ENCODE results near the gene NUP88.
"Not testable (repeated sequence)": the region's sequence is repeated elsewhere in the genome, so short reads cannot be mapped to it uniquely, and the experiment has no call there.

Gene NUP88

DNA sequence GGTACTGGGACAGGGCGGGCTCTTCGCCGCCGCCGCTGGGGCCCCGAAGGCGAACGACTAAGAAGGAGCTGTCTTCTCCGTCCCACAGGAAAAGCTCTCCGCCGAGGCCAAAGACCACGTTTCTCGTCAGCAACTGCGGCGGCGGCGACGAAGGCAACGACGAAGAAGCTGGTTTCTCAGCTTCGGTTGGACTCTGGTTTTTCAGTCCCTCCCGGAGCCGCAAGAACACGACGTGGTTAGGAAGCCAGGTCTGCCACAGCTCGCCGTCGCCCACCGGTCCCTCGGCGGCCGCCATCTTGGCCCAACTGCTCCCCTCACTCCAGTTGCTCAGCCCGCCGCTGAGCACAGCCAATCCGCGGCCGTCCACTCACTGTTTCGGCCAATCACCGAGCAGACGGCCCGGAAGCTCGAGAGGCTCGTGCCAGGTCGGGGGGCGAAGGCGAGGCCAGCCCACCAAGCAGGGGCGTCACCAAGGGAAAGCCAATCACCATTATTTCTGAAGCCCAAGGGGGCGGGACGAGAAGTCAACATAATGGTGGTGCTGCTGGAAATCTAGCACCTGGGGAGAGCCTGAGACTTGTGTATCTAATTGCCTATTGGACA lies at the start of gene NUP88:
TSS of gene NUP88 (minus strand) at position 307 of the 603 bp plus-strand sequence. CDS start at position 295, 12 bp downstream.
- H3K27ac Mint-ChIP-seq, result peak within 1 kb of the TSS; percentile 93
- H3K4me1 Mint-ChIP-seq (ENCODE audit: low read depth), result peaks cover 11% of the 10 kb centered on the region
- H3K9me3 Mint-ChIP-seq, result no peaks in the 10 kb centered on the region
- H3K27me3 Mint-ChIP-seq, result no peaks in the 10 kb centered on the region
- peak within 1 kb of the TSS; percentile 100 for H3K4me3 Mint-ChIP-seq
- peaks cover 74% of the 10 kb centered on the region for H3K36me3 Mint-ChIP-seq (ENCODE audit: low read depth)
- intact Hi-C loops (cut with micrococcal nuclease), result loop anchor here (1.0 kb wide), 2 partner anchors 20 to 67 kb away; partner anchors contain the start of genes C1QBP, DERL2 and MIS12

DNA sequence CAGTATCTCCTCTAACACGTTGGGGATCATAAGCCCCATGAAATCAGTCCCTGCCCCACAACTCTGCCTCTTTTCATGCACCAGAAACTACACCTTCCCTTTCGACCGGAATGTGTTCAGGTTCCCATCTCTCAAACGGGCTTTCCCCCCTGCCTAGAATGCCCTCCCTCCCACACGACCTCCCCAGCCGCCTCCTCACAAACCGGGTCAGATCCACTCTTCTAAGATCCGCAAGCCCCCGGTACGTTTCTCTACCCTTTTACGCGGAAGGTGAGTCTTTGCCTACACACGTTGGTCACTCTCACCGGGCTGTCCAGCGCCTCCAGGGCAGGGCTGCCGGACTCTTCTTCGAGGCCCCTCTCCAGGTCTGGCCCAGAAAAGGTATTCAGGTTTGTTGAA lies 48.6 kb upstream of the NUP88 start:
- Mint-ChIP-seq H3K4me3 (peak overlapping the region; percentile 77), H3K36me3 (ENCODE audit: low read depth) (peaks cover 25% of the 10 kb centered on the region), H3K9me3 (no peaks in the 10 kb centered on the region), H3K4me1 (ENCODE audit: low read depth) (peaks cover 39% of the 10 kb centered on the region), H3K27ac (peak overlapping the region; percentile 65), H3K27me3 (no peaks in the 10 kb centered on the region)
- intact Hi-C loops (cut with micrococcal nuclease), result loop anchor here (2.0 kb wide), 1 partner anchor 29 kb away; the partner anchor contains the start of gene C1QBP

DNA sequence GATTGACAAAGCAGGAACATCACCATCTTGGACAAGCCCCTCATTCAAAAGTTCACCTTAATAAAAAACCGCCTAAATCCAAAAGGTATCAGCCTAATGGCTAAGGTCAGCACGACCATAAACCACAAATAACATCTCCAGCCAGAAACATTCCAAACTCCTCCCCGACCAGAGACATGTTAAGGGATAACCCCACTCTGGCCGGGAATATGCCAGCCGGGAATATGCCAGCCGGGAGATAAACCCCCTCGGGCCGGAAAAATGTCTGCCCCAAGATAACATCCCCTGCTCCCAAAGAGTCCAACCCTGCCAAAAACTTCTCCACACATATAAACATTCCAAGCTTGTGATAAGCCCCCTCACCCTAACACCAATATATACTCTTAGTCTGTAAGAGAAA lies 48.0 kb upstream of the NUP88 start:
- Mint-ChIP-seq H3K4me3 (peak overlapping the region; percentile 77), H3K27me3 (no peaks in the 10 kb centered on the region), H3K27ac (peak overlapping the region; percentile 65), H3K4me1 (ENCODE audit: low read depth) (peaks cover 44% of the 10 kb centered on the region), H3K36me3 (ENCODE audit: low read depth) (peaks cover 22% of the 10 kb centered on the region), H3K9me3 (no peaks in the 10 kb centered on the region)
- intact Hi-C loops (cut with micrococcal nuclease), result no loop called here

DNA sequence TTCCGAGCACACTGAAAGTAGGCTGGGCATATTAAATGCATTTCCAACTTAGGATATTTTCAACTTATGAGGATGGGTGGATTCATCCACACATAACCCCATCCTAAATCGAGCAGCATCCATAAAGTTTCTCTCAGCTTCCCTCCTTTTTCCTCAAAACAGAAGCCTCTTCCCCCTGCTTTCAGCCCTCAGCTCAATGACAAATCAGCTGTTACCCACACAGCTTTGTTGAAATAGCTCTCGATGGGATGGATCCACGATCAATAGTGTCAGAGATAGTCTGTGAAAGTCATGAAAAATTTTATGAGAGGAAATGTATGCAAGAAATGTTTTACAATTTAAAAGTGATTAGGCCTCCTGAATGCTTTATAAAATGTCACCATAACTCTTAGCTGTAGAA lies 46.8 kb upstream of the NUP88 start:
- Mint-ChIP-seq H3K4me3 (no peak overlapping the region), H3K4me1 (ENCODE audit: low read depth) (peaks cover 49% of the 10 kb centered on the region), H3K27ac (no peak overlapping the region), H3K9me3 (no peaks in the 10 kb centered on the region), H3K36me3 (ENCODE audit: low read depth) (peaks cover 20% of the 10 kb centered on the region), H3K27me3 (no peaks in the 10 kb centered on the region)
- intact Hi-C loops (cut with micrococcal nuclease), result no loop called here

DNA sequence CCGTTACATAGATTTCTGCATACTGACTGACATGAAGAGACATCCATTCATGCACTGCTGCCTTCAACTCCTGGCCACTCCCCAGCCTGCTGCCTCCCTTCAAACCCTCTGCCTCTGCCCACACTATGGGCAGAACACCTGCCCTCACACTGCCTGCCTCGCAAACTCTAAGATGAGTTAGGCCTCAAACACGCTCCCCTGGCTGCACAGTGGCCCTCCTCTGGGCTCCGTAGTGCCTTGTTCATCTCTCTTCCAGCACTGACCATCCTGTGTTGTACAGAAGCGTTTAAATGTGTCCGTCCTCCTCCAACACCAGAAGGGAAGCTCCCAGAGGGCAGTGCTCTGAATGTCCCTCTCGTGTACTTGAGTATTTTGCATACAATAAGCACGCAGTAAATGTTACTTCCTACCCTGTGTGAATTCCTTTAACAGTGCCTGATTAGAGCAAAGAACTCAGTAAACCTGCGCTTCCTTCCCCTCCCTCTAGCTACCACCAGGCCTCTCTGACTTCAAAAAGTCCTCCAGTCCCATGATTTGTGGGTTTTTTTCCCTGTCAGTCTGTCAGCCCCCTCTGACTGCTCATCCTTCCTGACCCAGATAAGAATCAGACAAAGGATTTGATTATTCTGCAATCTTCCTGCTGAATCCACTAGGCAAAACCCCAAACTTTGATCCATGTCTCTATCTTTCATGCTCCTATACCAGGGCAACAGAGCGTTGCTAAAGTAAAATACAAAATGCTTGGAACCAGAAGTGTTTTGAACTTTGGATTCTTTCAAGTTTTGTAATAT lies 45.5 kb upstream of the NUP88 start:
- no peak overlapping the region for H3K27ac Mint-ChIP-seq
- peaks cover 32% of the 10 kb centered on the region for H3K36me3 Mint-ChIP-seq (ENCODE audit: low read depth)
- no peak overlapping the region for H3K4me3 Mint-ChIP-seq
- H3K27me3 Mint-ChIP-seq, result no peaks in the 10 kb centered on the region
- intact Hi-C loops (cut with micrococcal nuclease), result no loop called here
- H3K9me3 Mint-ChIP-seq, result no peaks in the 10 kb centered on the region
- H3K4me1 Mint-ChIP-seq (ENCODE audit: low read depth), result peaks cover 49% of the 10 kb centered on the region

DNA sequence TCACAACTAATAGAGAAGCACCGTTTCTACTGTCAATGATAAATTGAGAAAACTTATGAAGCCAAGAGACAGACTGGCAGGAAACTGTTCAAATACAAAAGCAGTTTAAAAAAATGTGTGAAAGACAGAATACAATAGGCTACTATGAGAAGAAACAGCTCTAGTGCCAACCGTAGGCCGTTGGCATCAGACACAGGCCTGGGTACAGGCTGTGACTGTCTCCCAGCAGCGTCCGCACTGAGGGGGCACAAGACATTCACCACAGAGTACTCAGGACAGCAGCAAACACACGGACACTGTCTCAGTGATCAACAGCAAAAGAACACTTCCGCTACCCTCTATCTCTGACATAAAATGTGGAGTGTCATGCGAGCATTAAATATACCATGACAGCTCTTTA lies 27.3 kb upstream of the NUP88 start:
- H3K27ac Mint-ChIP-seq, result no peak overlapping the region
- no peaks in the 10 kb centered on the region for H3K4me1 Mint-ChIP-seq (ENCODE audit: low read depth)
- H3K9me3 Mint-ChIP-seq, result no peaks in the 10 kb centered on the region
- intact Hi-C loops (cut with micrococcal nuclease), result no loop called here
- H3K27me3 Mint-ChIP-seq, result no peaks in the 10 kb centered on the region
- H3K36me3 Mint-ChIP-seq (ENCODE audit: low read depth), result peaks cover 96% of the 10 kb centered on the region
- no peak overlapping the region for H3K4me3 Mint-ChIP-seq

DNA sequence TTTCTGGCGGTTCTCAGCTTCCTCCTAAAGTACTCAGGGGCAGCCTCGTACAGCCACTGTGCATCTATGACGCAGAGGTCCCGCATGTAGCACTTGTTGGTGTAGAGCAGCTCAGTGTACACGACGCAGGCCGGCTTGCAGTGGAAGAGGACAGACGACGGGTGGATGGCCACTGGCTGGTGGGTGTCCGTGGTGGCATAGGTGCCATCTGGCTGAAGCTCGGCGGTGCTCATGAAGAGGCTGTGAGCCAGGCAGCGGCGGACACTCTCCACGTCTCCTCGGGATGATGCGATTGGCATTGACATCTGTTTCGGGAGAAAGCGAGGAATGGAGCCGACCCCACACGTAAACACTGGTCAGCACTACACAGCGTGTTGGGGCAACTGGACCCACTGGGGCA lies 24.7 kb upstream of the NUP88 start:
- Mint-ChIP-seq H3K4me3 (no peak overlapping the region), H3K27ac (no peak overlapping the region), H3K36me3 (ENCODE audit: low read depth) (peaks cover 74% of the 10 kb centered on the region), H3K9me3 (no peaks in the 10 kb centered on the region), H3K4me1 (ENCODE audit: low read depth) (peaks cover 9% of the 10 kb centered on the region), H3K27me3 (no peaks in the 10 kb centered on the region)
- intact Hi-C loops (cut with micrococcal nuclease), result no loop called here

DNA sequence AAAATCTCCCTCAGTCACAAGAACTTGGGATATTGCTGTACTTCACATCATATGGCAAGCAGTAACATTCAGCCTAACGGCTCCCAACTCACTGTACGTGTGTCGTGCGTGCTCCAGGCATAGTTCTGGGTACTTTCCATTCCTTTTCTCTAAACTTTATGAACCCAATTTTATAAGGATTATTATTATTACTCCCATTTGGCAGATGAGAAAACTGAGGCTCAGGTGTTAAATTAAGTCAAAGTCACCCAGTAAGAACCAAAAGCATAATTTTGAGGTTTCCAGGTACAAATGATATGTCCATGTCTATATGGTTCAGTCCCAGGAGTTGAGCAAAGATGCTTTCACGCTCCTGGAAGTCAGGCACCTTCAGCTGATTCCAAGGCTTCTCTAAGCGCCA lies 24.3 kb upstream of the NUP88 start:
- H3K4me3 Mint-ChIP-seq, result no peak overlapping the region
- intact Hi-C loops (cut with micrococcal nuclease), result no loop called here
- peaks cover 10% of the 10 kb centered on the region for H3K4me1 Mint-ChIP-seq (ENCODE audit: low read depth)
- H3K9me3 Mint-ChIP-seq, result no peaks in the 10 kb centered on the region
- H3K27ac Mint-ChIP-seq, result no peak overlapping the region
- H3K27me3 Mint-ChIP-seq, result no peaks in the 10 kb centered on the region
- peaks cover 69% of the 10 kb centered on the region for H3K36me3 Mint-ChIP-seq (ENCODE audit: low read depth)

DNA sequence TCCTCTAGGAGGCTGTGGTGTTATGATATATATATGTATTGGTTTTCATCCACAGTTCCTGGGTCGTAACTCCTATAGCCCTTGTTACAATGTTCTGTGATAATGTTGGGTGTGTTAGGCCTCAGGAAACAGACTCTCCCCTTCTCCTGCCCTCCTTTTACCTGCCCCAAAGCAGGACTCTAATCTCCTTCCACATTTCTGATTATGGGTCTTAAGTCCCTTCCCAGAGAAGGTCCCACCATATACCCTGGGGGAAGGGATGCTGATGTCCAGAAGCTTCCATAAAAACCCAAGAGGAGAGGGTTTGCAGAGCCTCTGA lies 19.9 kb upstream of the NUP88 start:
- H3K4me3 Mint-ChIP-seq, result peak overlapping the region; percentile 79
- peaks cover 35% of the 10 kb centered on the region for H3K4me1 Mint-ChIP-seq (ENCODE audit: low read depth)
- H3K27ac Mint-ChIP-seq, result peak overlapping the region; percentile 87
- no peaks in the 10 kb centered on the region for H3K9me3 Mint-ChIP-seq
- H3K27me3 Mint-ChIP-seq, result no peaks in the 10 kb centered on the region
- H3K36me3 Mint-ChIP-seq (ENCODE audit: low read depth), result peaks cover 59% of the 10 kb centered on the region
- intact Hi-C loops (cut with micrococcal nuclease), result loop anchor here (1.0 to 2.0 kb wide), 3 partner anchors 20 to 47 kb away; partner anchors contain the start of genes DERL2, DHX33, MIS12 and NUP88

DNA sequence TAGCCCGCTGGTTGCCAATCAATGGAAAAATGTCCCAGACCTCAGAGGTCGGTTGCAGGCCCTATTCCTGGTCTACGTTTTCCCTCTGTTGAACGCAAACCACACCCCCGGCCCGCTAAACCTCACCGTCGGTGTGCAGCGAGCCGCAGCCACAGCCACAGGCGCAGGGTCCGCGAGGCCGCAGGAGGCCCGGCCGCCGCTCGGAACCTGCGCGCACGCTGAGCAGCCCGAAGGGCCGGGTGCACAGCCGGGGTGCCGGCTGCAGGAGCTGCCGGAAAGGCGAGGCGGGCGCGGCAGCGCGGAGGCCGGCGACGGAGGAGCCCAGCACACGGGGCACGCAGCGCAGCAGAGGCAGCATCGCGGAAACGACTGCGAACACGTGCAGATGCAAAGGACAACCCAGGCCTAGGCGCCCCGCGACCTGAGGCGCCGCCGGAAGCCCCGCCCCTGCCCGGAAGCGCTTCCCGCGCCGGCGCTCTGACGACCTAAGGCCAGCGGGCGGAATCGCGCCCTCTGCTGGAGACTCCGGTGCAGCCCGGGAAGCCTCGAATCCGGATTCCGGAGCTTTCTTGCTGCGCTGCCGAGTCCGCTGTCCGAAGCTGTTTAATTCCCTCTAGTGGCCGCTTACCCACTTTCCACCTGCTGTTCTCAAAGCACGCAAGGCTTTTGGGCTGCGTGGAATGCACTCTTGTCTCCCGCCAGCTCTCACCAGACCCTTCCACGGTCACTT lies 19.4 kb upstream of the NUP88 start, which contains the start of gene C1QBP:
TSS of gene C1QBP (minus strand) at position 440 of the 730 bp plus-strand sequence. CDS start at position 358, 82 bp downstream.
- H3K4me3 Mint-ChIP-seq, result peak within 1 kb of the TSS; percentile 79
- H3K27me3 Mint-ChIP-seq, result no peaks in the 10 kb centered on the region
- H3K27ac Mint-ChIP-seq, result peak within 1 kb of the TSS; percentile 87
- peaks cover 35% of the 10 kb centered on the region for H3K4me1 Mint-ChIP-seq (ENCODE audit: low read depth)
- H3K36me3 Mint-ChIP-seq (ENCODE audit: low read depth), result peaks cover 59% of the 10 kb centered on the region
- intact Hi-C loops (cut with micrococcal nuclease), result loop anchor here (1.0 to 2.0 kb wide), 3 partner anchors 20 to 48 kb away; partner anchors contain the start of genes DERL2, DHX33, MIS12 and NUP88
- H3K9me3 Mint-ChIP-seq, result no peaks in the 10 kb centered on the region

DNA sequence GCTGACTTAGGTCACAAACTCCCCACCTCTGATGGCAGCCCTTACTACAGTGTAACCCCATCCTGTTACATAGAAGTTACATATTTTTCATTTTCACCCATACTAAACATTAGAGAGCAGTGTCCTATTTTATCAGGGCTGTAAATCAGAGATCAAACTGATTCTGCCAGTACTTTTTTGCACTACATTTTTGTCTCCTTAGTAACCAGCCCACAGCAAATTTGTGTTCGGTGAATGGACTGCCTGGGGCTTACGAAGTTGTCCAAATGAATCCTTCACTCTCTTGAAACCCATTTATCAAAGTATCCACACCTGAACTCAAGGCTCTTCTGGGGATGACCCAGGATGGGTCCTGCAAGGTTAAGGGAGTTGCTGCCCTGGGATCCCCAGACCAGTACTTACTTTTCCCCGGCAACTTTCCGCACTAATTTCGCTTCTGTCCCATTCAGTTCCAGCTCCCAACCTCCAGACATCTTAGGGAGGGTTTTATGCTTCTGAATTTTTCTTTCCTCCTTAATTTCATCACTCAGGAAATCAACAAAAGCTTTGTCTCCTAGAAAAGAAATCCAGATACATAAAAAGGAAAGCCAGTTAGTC lies 18.4 kb upstream of the NUP88 start:
- H3K27me3 Mint-ChIP-seq, result no peaks in the 10 kb centered on the region
- peaks cover 35% of the 10 kb centered on the region for H3K4me1 Mint-ChIP-seq (ENCODE audit: low read depth)
- peak overlapping the region; percentile 79 for H3K4me3 Mint-ChIP-seq
- peaks cover 59% of the 10 kb centered on the region for H3K36me3 Mint-ChIP-seq (ENCODE audit: low read depth)
- no peaks in the 10 kb centered on the region for H3K9me3 Mint-ChIP-seq
- H3K27ac Mint-ChIP-seq, result peak overlapping the region; percentile 87
- intact Hi-C loops (cut with micrococcal nuclease), result loop anchor here (2.0 kb wide), 2 partner anchors 31 to 49 kb away; partner anchors contain the start of genes DERL2, DHX33 and MIS12

DNA sequence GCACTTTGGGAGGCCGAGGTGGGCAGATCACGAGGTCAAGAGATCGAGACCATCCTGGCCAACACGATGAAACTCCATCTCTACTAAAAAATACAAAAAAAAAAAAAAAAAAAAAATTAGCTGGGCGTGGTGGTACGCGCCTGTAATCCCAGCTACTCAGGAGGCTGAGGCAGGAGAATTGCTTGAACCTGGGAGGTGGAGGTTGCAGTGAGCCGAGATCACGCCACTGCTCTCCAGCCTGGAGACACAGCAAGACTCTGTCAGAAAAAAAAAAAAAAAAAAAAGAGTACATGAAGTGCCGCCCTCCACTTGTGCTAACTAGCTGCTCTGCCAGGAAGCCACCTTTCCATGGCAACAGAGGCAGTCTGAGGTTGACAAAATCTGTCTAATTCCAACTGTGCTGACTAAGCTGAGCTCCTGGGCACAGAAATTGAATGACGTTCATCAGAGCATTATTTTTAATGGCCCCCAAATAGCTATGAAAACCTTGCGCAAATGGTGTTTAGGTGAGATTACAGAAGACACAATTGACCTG lies 16.4 kb upstream of the NUP88 start:
- intact Hi-C loops (cut with micrococcal nuclease); H3K4me3 Mint-ChIP-seq; H3K9me3 Mint-ChIP-seq; H3K27me3 Mint-ChIP-seq: not testable (repeated sequence)
- Mint-ChIP-seq H3K27ac (peak overlapping the region; percentile 70), H3K36me3 (ENCODE audit: low read depth) (peaks cover 66% of the 10 kb centered on the region), H3K4me1 (ENCODE audit: low read depth) (peaks cover 35% of the 10 kb centered on the region)

DNA sequence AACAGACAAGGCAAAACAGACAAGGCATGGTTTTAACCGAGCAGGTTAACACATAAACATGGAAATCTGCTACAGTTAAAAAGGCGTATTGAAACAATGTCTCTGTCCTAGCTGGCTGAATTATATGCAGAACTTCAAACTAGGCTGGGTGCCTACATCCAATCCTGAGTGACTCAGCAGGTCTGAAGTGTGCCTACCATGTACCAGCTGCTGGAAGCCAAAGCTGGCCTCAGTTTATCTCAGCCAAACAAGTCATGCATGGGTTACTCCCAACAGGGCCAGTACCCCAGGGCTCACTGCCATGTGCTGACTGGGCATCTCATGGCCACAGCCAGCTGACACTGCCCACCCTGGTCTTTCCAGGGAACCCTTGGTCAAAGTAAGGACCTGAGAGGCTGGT lies 15.5 kb upstream of the NUP88 start:
- no peak overlapping the region for H3K4me3 Mint-ChIP-seq
- intact Hi-C loops (cut with micrococcal nuclease), result no loop called here
- no peaks in the 10 kb centered on the region for H3K9me3 Mint-ChIP-seq
- H3K27ac Mint-ChIP-seq, result no peak overlapping the region
- no peaks in the 10 kb centered on the region for H3K27me3 Mint-ChIP-seq
- H3K4me1 Mint-ChIP-seq (ENCODE audit: low read depth), result peaks cover 34% of the 10 kb centered on the region
- H3K36me3 Mint-ChIP-seq (ENCODE audit: low read depth), result peaks cover 75% of the 10 kb centered on the region

All from dendritic cell treated with granulocyte-macrophage colony-stimulating factor and Interleukin-4, amounts not matched to agents 40 ng/mL and 50 ng/mL, for 4 days (primary cell).